K562 (cell line): ENCODE data around the gene MTMR10. TPM values are rescaled to one million over a fixed set of nuclear protein-coding genes. Genes with fewer than 3 reads are reported as not detected.

Source experiments
- ATAC-seq: fragments of 200-7000 bp; cut with Tn5 transposase; 3 replicates; pipeline ENCODE4 v1.9.1; 2020; ENCODE audit warnings: moderate library complexity
- BruUV-seq: library from RNA; stranded (reverse); fragments of 400-500 nt; replicated peaks from 2 replicates; lab custom pipeline; 2021; lab: Mats Ljungman, UMichigan
- CTCF ChIA-PET: fragments of 300-600 bp; formaldehyde crosslinking; extraction: SDS; loops from one replicate; lab custom pipeline; 2021; ENCODE audit warnings: low intra/inter-chr PET ratio; lab: Yijun Ruan, JAX
- POLR2A ChIA-PET: fragments of 300-600, 350-650 bp; sonication (Branson Sonifier 250); formaldehyde crosslinking; extraction: SDS; loops from one replicate; lab custom pipeline; 2021; ENCODE audit warnings: antibody characterized with exemption, inconsistent platforms; lab: Yijun Ruan, JAX
- DNase-seq, 4 experiments: peaks; one replicate each; pipeline versions ENCODE4 v3.0.0 to v3.0.0-alpha.2; 2011 to 2018; ENCODE audit warnings: low spot score in 3 of 4, mixed read lengths in 3 of 4; ENCODE audit errors: extremely low read depth in 1 of 4
- FAIRE-seq: peaks from 2 replicates; lab custom pipeline; 2011; peaks lifted over from hg19 to GRCh38; lab: Jason Lieb, UNC
- H2AFZ ChIP-seq: 2 replicates; pipeline ENCODE4 v1.6.0; 2011; ENCODE audit warnings: low read depth, low read length, control low read depth, inconsistent platforms
- H3K27ac ChIP-seq: fragments of 200-600 bp; 3 replicates; pipeline ENCODE4 v1.8.0; 2011; ENCODE audit warnings: low read depth, mild to moderate bottlenecking, control low read depth, inconsistent platforms, low read length, moderate library complexity, mixed read lengths; ENCODE audit errors: extremely low read depth
- H3K27me3 ChIP-seq, 2 experiments: fragments of 300-600 bp in 1 of 2; 2 replicates in 1 of 2; 3 replicates in 1 of 2; pipeline versions ENCODE4 v1.6.0 to v1.8.0; 2011; ENCODE audit warnings: inconsistent platforms in 2 of 2, low read length in 2 of 2, mild to moderate bottlenecking in 1 of 2, mixed read lengths in 1 of 2, moderate library complexity in 1 of 2; ENCODE audit not compliant: control insufficient read depth in 2 of 2, insufficient read depth in 2 of 2
- H3K36me3 ChIP-seq: fragments of 300-600 bp; 3 replicates; pipeline ENCODE4 v1.8.0; 2011; ENCODE audit warnings: mild to moderate bottlenecking, low read length, inconsistent platforms; ENCODE audit not compliant: control insufficient read depth, insufficient read depth
- H3K4me1 ChIP-seq, 2 experiments: fragments of 200-600 bp in 1 of 2; replicated peaks in 1 of 2; 2 replicates in 1 of 2; 3 replicates in 1 of 2; pipeline versions ENCODE4 v1.5.1 to v1.8.0; 2011; ENCODE audit warnings: inconsistent platforms in 2 of 2, low read length in 2 of 2, mild to moderate bottlenecking in 1 of 2, mixed read lengths in 1 of 2, moderate library complexity in 1 of 2; ENCODE audit not compliant: control insufficient read depth in 2 of 2, insufficient read depth in 2 of 2
- H3K4me2 ChIP-seq: 2 replicates; pipeline ENCODE4 v1.6.1; 2011; ENCODE audit warnings: low read length, control low read depth, inconsistent platforms, mixed read lengths; ENCODE audit not compliant: insufficient read depth
- H3K4me3 ChIP-seq: fragments of 200-600 bp; sonication (generic), shearing (Covaris generic); 2 replicates; pipeline ENCODE4 v1.5.1; 2016; ENCODE audit warnings: control low read depth, inconsistent platforms
- H3K79me2 ChIP-seq: fragments of 200-600 bp; 3 replicates; pipeline ENCODE4 v1.8.0; 2011; ENCODE audit warnings: low read length, inconsistent platforms; ENCODE audit not compliant: control insufficient read depth, insufficient read depth
- H3K9ac ChIP-seq, 2 experiments: 2 replicates each; pipeline versions ENCODE4 v1.6.0 to v1.6.1; 2011; ENCODE audit warnings: low read depth in 2 of 2, low read length in 2 of 2, control low read depth in 1 of 2, inconsistent platforms in 1 of 2, mild to moderate bottlenecking in 1 of 2, mixed read lengths in 1 of 2; ENCODE audit not compliant: insufficient read depth in 1 of 2
- H3K9me1 ChIP-seq: one replicate; pipeline ENCODE4 v1.6.0; 2011; ENCODE audit warnings: inconsistent platforms, mild to moderate bottlenecking, low read length, moderate library complexity; ENCODE audit not compliant: control insufficient read depth, insufficient read depth
- H3K9me3 ChIP-seq: replicated peaks from 2 replicates; pipeline ENCODE4 v1.5.1; 2011; ENCODE audit warnings: low read depth, low read length, inconsistent platforms; ENCODE audit not compliant: control insufficient read depth, insufficient read depth
- H4K20me1 ChIP-seq: replicated peaks from 2 replicates; pipeline ENCODE4 v1.6.1; 2011; ENCODE audit warnings: low read length, inconsistent platforms, mixed read lengths; ENCODE audit not compliant: control insufficient read depth, insufficient read depth
- CXXC5 ChIP-seq: fragments of 250-450 bp; sonication (Bioruptor Pico); IDR thresholded peaks from 2 replicates; pipeline ENCODE4 v1.8.0; 2022; ENCODE audit warnings: inconsistent platforms, mild to moderate bottlenecking, moderate library complexity
- HCFC1 ChIP-seq: IDR thresholded peaks from 2 replicates; pipeline ENCODE4 v1.6.1; 2012; ENCODE audit warnings: low read depth, low read length, improper control_type of control experiment
- NEUROD1 ChIP-seq: fragments of 150-350 bp; IDR thresholded peaks from 2 replicates; pipeline ENCODE4 v1.6.1; 2014; ENCODE audit warnings: borderline replicate concordance, low read length, low read depth; ENCODE audit not compliant: partially characterized antibody
- TAF9B ChIP-seq: fragments of 450-650 bp; IDR thresholded peaks from 2 replicates; pipeline ENCODE4 v1.6.1; 2018; ENCODE audit warnings: mild to moderate bottlenecking; ENCODE audit not compliant: partially characterized antibody
- WGBS: fragments of 100-300 bp; shearing (Covaris generic); methylation state at CpG from one replicate; pipeline ENCODE4 v1.1.6; 2016; ENCODE audit warnings: low coverage, mixed read lengths; ENCODE audit not compliant: insufficient coverage; ENCODE audit errors: missing lambda C conversion rate; 5-methylcytosine and 5-hydroxymethylcytosine counted together
- in situ Hi-C: fragments of 300-500 bp; cut with MboI; formaldehyde crosslinking; loops from 4 replicates; pipeline ENCODE4 v1.15.0; 2018; ENCODE audit warnings: inconsistent platforms, mixed read lengths
- intact Hi-C: fragments of 100-400 bp; cut with micrococcal nuclease; formaldehyde crosslinking; loops from 2 replicates; pipeline ENCODE4 v1.14.2; 2022
- polyA plus RNA-seq, 8 experiments: library from polyadenylated mRNA; depleted of rRNA in 4 of 8; stranded (reverse) in 5 of 8; unstranded in 3 of 8; fragments of >200 nt; fragmentation: Nextera tagmentation in 2 of 8; fragmentation: Illumina TruSeq in 1 of 8; extraction: Ambion mirVana in 2 of 8; extraction: Trizol in 1 of 8; gene quantifications; 2 replicates each; pipeline versions ENCODE4 v1.2.1 to v1.2.3, GENCODE V29; 2011 to 2014; ENCODE audit warnings: inconsistent platforms in 1 of 8, missing spikeins in 1 of 8
- total RNA-seq, 7 experiments: library from RNA; depleted of rRNA in 6 of 7; stranded (reverse); fragments of >200 nt in 6 of 7; fragmentation: Illumina TruSeq in 2 of 7; extraction: Trizol in 2 of 7; gene quantifications; 2 replicates each; pipeline versions ENCODE4 v1.2.1 to v1.2.3, GENCODE V29; 2011 to 2021; ENCODE audit warnings: low replicate concordance in 1 of 7
- TF ChIP-seq, protein P1 (sequence below), 2 experiments: fragments of 450-650 bp in 1 of 2; sonication (generic) in 1 of 2; formaldehyde crosslinking in 1 of 2; IDR thresholded peaks; 2 replicates each; pipeline versions ENCODE4 v1.7.1 to v1.9.0; 2016 to 2022; ENCODE audit warnings: inconsistent platforms in 1 of 2, mild to moderate bottlenecking in 1 of 2, missing genetic modification reagents in 1 of 2
- TF ChIP-seq, protein P2 (sequence below): fragments of 250-450 bp; sonication (Bioruptor Pico); IDR thresholded peaks from 2 replicates; pipeline ENCODE4 v1.5.0; 2021

MTMR10 gene
- total and polyA plus RNA-seq, 9 of the 15 experiments (the other 6 are each of a cell fraction or from before 2014, with no cell fraction given): 1.6 to 6.8 (median 4.8) TPM

- TF ChIP-seq CXXC5 (CRISPR knock-in tag) (peak; percentile 85), HCFC1 (peak; percentile 75), NEUROD1 (peak; percentile 85), TAF9B (peak; percentile 71)
These were observed 87.8 kb downstream of the MTMR10 start, which contains the start of gene FAN1 (continued) for GRCh38 chr15:30903497-30904187.

- FAIRE-seq: no peak
- Histone ChIP-seq H3K27ac (no peak overlapping the region), H3K4me3 (no peak overlapping the region), H3K9ac (no peak overlapping the region), H3K36me3 (peaks cover 13% of the 10 kb centered on the region; the same call in 2 of the 3 replicates), H3K27me3 (peaks cover 0 to 3% of the 10 kb centered on the region in 2 experiments; a peak in 1 of 5 replicates), H3K9me3 (0 out of 2 replicates have a peak, but pooled peaks cover 2% of the 10 kb centered on the region), H3K79me2 (0 out of 3 replicates have a peak, but pooled peaks cover 4% of the 10 kb centered on the region), H3K4me1 (peaks cover 5 to 9% of the 10 kb centered on the region in 2 experiments; a peak in 3 of 5 replicates), H4K20me1 (no peaks in the 10 kb centered on the region), H2AFZ (0 out of 2 replicates have a peak overlapping the region, but pooled peaks have one; percentile 6), H3K9me1 (no peaks in the 10 kb centered on the region), H3K4me2 (no peak overlapping the region)
- CTCF ChIA-PET: no interaction called here
- in situ Hi-C loops (no loop called here), intact Hi-C loops (loop anchor here (5.0 kb wide), 1 partner anchor 90 kb away; the partner anchor contains the start of gene MTMR10)
- no peak for ATAC-seq
- DNase-seq: no peak
- WGBS: 85% methylated on average over 1 of the region's 1 CpG
- TF ChIP-seq, protein P1, sequence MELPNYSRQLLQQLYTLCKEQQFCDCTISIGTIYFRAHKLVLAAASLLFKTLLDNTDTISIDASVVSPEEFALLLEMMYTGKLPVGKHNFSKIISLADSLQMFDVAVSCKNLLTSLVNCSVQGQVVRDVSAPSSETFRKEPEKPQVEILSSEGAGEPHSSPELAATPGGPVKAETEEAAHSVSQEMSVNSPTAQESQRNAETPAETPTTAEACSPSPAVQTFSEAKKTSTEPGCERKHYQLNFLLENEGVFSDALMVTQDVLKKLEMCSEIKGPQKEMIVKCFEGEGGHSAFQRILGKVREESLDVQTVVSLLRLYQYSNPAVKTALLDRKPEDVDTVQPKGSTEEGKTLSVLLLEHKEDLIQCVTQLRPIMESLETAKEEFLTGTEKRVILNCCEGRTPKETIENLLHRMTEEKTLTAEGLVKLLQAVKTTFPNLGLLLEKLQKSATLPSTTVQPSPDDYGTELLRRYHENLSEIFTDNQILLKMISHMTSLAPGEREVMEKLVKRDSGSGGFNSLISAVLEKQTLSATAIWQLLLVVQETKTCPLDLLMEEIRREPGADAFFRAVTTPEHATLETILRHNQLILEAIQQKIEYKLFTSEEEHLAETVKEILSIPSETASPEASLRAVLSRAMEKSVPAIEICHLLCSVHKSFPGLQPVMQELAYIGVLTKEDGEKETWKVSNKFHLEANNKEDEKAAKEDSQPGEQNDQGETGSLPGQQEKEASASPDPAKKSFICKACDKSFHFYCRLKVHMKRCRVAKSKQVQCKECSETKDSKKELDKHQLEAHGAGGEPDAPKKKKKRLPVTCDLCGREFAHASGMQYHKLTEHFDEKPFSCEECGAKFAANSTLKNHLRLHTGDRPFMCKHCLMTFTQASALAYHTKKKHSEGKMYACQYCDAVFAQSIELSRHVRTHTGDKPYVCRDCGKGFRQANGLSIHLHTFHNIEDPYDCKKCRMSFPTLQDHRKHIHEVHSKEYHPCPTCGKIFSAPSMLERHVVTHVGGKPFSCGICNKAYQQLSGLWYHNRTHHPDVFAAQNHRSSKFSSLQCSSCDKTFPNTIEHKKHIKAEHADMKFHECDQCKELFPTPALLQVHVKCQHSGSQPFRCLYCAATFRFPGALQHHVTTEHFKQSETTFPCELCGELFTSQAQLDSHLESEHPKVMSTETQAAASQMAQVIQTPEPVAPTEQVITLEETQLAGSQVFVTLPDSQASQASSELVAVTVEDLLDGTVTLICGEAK (IDR thresholded peaks at IDR 0.05): peak; percentile 78
- TF ChIP-seq, protein P1 (CRISPR knock-in tag; IDR thresholded peaks at IDR 0.05): no peak
- TF ChIP-seq, protein P2, sequence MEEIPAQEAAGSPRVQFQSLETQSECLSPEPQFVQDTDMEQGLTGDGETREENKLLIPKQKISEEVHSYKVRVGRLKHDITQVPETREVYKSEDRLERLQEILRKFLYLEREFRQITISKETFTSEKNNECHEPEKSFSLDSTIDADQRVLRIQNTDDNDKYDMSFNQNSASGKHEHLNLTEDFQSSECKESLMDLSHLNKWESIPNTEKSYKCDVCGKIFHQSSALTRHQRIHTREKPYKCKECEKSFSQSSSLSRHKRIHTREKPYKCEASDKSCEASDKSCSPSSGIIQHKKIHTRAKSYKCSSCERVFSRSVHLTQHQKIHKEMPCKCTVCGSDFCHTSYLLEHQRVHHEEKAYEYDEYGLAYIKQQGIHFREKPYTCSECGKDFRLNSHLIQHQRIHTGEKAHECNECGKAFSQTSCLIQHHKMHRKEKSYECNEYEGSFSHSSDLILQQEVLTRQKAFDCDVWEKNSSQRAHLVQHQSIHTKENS (CRISPR knock-in tag): no peak
- BruUV-seq: no TSS peak
- POLR2A ChIA-PET: no interaction called here
These were observed 89.5 kb downstream of the MTMR10 start for GRCh38 chr15:30901889-30902288.
